GM18519 (cell line): Measurements from ENCODE around the gene HBM.
"Not testable (repeated sequence)": the region's sequence is repeated elsewhere in the genome, so short reads cannot be mapped to it uniquely, and the experiment has no call there.

Experiments used
- ATAC-seq: cut with Tn5 transposase; IDR thresholded peaks from one replicate; pipeline ENCODE4 v1.9.1; 2021; ENCODE audit warnings: mild to moderate bottlenecking, moderate library complexity; ENCODE audit not compliant: unreplicated experiment, low FRiP score

The HBM gene

DNA sequence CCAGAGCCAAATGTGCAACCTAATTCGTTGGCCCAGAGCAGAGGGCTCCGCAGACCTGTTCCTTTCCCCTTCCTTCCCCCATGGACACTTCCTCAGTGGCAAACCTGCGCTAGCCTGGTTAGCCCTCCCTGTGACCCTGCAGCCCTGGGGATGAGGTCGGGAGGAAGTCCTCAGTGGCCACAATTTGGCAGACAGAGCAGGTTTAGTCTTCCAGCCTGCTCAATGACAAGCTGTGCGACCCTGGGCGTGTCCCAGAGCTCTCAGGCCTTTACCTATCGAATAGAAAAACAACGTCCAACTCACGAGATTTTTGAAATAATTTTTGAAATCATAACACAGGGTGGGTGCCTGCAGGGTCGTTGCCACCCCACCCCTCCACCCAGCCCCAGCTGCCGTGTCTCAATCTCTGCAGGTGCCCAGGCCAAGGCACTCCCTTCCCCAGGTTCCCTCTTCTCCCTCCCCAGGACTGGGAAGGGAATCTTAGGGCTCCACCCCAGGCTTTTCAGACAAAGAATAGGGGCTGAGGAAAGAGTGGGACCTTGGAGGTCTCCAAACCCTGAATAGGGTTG, 1.4 kb downstream of the HBM start:
- no peak for ATAC-seq

DNA sequence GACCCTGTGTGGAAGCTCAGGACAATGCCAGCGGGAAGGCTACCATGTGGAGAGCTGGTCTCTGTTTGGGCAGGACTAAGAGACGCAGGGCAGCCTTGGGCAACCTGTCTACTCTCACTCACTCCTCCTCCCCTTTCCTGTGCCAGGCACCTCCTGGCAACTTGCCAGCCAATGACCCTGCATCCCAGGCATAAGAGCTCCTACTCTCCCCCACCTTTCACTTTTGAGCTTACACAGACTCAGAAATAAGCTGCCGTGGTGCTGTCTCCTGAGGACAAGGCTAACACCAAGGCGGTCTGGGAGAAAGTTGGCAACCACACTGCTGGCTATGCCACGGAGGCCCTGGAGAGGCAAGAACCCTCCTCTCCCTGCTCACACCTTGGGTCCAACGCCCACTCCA, 2.6 kb downstream of the HBM start:
- ATAC-seq = no peak

DNA sequence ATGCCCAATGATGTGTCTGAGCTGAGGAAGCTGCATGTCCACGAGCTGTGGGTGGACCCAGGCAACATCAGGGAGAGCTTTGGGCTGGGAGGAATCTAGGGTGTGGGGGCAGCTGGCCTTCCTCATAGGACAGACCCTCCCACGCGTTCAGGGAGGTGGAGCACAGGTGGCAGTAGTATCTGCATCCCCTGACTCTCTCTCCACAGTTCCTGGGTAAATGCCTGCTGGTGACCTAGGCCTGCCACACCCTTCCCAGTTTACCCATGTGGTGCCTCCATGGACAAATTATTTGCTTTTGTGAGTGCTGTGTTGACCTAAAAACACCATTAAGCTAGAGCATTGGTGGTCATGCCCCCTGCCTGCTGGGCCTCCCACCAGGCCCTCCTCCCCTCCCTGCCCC, 3.2 kb downstream of the HBM start:
- ATAC-seq = no peak

DNA sequence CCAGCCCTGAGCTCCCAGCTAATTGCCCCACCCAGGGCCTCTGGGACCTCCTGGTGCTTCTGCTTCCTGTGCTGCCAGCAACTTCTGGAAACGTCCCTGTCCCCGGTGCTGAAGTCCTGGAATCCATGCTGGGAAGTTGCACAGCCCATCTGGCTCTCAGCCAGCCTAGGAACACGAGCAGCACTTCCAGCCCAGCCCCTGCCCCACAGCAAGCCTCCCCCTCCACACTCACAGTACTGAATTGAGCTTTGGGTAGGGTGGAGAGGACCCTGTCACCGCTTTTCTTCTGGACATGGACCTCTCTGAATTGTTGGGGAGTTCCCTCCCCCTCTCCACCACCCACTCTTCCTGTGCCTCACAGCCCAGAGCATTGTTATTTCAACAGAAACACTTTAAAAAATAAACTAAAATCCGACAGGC, 4.3 kb downstream of the HBM start:
- ATAC-seq = not testable (repeated sequence)

DNA sequence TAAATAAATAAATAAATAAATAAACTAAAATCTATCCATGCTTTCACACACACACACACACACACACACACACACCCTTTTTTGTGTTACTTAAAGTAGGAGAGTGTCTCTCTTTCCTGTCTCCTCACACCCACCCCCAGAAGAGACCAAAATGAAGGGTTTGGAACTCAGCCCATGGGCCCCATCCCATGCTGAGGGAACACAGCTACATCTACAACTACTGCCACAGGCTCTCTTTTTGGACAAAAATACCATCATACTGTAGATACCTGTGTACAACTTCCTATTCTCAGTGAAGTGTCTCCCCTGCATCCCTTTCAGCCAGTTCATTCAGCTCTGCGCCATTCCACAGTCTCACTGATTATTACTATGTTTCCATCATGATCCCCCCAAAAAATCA, 5.0 kb downstream of the HBM start:
- ATAC-seq = no peak

DNA sequence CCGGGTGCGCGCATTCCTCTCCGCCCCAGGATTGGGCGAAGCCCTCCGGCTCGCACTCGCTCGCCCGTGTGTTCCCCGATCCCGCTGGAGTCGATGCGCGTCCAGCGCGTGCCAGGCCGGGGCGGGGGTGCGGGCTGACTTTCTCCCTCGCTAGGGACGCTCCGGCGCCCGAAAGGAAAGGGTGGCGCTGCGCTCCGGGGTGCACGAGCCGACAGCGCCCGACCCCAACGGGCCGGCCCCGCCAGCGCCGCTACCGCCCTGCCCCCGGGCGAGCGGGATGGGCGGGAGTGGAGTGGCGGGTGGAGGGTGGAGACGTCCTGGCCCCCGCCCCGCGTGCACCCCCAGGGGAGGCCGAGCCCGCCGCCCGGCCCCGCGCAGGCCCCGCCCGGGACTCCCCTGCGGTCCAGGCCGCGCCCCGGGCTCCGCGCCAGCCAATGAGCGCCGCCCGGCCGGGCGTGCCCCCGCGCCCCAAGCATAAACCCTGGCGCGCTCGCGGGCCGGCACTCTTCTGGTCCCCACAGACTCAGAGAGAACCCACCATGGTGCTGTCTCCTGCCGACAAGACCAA, 6.7 kb downstream of the HBM start, which contains the start of gene HBA2:
HBA2 (plus strand) TSS at position 503 of the 568 bp plus-strand sequence; CDS start at position 540, 37 bp downstream.
- not testable (repeated sequence) for ATAC-seq

DNA sequence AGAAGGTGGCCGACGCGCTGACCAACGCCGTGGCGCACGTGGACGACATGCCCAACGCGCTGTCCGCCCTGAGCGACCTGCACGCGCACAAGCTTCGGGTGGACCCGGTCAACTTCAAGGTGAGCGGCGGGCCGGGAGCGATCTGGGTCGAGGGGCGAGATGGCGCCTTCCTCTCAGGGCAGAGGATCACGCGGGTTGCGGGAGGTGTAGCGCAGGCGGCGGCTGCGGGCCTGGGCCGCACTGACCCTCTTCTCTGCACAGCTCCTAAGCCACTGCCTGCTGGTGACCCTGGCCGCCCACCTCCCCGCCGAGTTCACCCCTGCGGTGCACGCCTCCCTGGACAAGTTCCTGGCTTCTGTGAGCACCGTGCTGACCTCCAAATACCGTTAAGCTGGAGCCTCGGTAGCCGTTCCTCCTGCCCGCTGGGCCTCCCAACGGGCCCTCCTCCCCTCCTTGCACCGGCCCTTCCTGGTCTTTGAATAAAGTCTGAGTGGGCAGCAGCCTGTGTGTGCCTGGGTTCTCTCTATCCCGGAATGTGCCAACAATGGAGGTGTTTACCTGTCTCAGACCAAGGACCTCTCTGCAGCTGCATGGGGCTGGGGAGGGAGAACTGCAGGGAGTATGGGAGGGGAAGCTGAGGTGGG, 7.6 kb downstream of the HBM start:
- ATAC-seq = not testable (repeated sequence)

DNA sequence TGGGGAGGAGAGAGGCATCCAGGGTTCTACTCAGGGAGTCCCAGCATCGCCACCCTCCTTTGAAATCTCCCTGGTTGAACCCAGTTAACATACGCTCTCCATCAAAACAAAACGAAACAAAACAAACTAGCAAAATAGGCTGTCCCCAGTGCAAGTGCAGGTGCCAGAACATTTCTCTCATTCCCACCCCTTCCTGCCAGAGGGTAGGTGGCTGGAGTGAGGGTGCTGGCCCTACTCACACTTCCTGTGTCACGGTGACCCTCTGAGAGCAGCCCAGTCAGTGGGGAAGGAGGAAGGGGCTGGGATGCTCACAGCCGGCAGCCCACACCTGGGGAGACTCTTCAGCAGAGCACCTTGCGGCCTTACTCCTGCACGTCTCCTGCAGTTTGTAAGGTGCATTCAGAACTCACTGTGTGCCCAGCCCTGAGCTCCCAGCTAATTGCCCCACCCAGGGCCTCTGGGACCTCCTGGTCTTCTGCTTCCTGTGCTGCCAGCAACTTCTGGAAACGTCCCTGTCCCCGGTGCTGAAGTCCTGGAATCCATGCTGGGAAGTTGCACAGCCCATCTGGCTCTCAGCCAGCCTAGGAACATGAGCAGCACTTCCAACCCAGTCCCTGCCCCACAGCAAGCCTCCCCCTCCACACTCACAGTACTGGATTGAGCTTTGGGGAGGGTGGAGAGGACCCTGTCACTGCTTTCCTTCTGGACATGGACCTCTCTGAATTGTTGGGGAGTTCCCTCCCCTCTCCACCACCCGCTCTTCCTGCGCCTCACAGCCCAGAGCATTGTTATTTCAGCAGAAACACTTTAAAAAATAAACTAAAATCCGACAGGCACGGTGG, 8.4 kb downstream of the HBM start:
- ATAC-seq = not testable (repeated sequence)

DNA sequence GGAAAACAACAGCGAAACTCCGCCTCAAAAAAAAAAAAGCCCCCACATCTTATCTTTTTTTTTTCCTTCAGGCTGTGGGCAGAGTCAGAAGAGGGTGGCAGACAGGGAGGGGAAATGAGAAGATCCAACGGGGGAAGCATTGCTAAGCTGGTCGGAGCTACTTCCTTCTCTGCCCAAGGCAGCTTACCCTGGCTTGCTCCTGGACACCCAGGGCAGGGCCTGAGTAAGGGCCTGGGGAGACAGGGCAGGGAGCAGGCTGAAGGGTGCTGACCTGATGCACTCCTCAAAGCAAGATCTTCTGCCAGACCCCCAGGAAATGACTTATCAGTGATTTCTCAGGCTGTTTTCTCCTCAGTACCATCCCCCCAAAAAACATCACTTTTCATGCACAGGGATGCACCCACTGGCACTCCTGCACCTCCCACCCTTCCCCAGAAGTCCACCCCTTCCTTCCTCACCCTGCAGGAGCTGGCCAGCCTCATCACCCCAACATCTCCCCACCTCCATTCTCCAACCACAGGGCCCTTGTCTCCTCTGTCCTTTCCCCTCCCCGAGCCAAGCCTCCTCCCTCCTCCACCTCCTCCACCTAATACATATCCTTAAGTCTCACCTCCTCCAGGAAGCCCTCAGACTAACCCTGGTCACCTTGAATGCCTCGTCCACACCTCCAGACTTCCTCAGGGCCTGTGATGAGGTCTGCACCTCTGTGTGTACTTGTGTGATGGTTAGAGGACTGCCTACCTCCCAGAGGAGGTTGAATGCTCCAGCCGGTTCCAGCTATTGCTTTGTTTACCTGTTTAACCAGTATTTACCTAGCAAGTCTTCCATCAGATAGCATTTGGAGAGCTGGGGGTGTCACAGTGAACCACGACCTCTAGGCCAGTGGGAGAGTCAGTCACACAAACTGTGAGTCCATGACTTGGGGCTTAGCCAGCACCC, 9.5 kb downstream of the HBM start:
- ATAC-seq = no peak

DNA sequence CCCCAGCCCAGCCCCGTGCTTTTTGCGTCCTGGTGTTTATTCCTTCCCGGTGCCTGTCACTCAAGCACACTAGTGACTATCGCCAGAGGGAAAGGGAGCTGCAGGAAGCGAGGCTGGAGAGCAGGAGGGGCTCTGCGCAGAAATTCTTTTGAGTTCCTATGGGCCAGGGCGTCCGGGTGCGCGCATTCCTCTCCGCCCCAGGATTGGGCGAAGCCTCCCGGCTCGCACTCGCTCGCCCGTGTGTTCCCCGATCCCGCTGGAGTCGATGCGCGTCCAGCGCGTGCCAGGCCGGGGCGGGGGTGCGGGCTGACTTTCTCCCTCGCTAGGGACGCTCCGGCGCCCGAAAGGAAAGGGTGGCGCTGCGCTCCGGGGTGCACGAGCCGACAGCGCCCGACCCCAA, 10.2 kb downstream of the HBM start:
- not testable (repeated sequence) for ATAC-seq

DNA sequence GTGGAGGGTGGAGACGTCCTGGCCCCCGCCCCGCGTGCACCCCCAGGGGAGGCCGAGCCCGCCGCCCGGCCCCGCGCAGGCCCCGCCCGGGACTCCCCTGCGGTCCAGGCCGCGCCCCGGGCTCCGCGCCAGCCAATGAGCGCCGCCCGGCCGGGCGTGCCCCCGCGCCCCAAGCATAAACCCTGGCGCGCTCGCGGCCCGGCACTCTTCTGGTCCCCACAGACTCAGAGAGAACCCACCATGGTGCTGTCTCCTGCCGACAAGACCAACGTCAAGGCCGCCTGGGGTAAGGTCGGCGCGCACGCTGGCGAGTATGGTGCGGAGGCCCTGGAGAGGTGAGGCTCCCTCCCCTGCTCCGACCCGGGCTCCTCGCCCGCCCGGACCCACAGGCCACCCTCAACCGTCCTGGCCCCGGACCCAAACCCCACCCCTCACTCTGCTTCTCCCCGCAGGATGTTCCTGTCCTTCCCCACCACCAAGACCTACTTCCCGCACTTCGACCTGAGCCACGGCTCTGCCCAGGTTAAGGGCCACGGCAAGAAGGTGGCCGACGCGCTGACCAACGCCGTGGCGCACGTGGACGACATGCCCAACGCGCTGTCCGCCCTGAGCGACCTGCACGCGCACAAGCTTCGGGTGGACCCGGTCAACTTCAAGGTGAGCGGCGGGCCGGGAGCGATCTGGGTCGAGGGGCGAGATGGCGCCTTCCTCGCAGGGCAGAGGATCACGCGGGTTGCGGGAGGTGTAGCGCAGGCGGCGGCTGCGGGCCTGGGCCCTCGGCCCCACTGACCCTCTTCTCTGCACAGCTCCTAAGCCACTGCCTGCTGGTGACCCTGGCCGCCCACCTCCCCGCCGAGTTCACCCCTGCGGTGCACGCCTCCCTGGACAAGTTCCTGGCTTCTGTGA, 11.0 kb downstream of the HBM start, which contains the start of gene HBA1:
HBA1 (plus strand) TSS at position 204 of the 906 bp plus-strand sequence; CDS start at position 241, 37 bp downstream.
- ATAC-seq = not testable (repeated sequence)

DNA sequence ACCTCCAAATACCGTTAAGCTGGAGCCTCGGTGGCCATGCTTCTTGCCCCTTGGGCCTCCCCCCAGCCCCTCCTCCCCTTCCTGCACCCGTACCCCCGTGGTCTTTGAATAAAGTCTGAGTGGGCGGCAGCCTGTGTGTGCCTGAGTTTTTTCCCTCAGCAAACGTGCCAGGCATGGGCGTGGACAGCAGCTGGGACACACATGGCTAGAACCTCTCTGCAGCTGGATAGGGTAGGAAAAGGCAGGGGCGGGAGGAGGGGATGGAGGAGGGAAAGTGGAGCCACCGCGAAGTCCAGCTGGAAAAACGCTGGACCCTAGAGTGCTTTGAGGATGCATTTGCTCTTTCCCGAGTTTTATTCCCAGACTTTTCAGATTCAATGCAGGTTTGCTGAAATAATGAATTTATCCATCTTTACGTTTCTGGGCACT, 11.6 kb downstream of the HBM start:
- ATAC-seq = no peak

DNA sequence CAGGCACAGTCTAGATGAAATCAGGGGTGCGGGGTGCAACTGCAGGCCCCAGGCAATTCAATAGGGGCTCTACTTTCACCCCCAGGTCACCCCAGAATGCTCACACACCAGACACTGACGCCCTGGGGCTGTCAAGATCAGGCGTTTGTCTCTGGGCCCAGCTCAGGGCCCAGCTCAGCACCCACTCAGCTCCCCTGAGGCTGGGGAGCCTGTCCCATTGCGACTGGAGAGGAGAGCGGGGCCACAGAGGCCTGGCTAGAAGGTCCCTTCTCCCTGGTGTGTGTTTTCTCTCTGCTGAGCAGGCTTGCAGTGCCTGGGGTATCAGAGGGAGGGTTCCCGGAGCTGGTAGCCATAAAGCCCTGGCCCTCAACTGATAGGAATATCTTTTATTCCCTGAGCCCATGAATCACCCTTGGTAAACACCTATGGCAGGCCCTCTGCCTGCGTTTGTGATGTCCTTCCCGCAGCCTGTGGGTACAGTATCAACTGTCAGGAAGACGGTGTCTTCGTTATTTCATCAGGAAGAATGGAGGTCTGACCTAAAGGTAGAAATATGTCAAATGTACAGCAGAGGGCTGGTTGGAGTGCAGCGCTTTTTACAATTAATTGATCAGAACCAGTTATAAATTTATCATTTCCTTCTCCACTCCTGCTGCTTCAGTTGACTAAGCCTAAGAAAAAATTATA, 12.3 kb downstream of the HBM start:
- no peak for ATAC-seq

DNA sequence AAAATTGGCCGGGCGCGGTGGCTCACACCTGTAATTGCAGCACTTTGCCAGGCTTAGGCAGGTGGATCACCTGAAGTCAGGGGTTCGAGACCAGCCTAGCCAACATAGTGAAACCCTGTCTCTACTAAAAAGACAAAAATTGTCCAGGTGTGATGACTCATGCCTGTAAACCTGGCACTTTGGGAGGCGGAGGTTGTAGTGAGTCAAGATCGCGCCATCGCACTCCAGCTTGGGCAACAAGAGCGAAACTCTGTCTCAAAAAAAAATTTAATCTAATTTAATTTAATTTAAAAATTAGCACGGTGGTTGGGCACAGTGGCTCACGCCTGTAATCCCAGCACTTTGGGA, 12.9 kb downstream of the HBM start:
- no peak for ATAC-seq

DNA sequence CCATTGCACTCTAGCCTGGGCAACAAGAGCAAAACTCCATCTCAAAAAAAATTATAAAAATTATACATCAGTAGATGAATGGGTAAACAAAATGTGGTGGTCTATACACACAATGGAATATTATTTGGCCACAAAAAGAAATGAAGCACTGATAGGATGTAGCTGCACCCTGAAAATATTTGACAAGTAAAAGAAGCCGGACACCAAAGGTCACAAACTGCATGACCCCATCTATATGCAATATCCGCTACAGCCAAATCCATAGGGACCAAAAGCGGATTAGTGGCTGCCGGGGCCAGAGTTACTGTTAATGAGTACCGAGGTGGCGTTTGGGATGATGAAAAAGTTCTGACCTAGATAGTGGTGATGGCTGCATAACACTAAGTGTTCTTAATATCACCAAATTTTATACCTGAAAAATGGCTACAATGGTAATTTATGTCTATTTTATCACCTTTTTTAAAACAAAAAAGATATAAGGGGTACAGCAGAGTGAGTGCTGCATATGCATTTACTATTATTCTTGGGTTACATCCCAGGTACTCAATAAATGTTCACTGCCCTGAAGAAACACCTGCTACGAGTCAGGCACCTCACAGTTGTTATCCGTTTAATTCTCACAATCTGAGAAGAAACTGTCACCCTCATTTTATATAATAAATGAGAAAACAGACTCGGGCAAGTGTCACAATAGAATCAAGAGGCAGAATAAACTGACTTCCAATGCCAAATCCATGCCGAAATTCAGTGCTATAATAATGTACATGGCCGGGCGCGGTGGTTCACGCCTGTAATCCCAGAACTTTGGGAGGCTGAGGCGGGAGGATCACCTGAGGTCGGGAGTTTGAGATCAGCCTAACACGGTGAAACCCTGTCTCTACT, 13.7 kb downstream of the HBM start:
- ATAC-seq = no peak

DNA sequence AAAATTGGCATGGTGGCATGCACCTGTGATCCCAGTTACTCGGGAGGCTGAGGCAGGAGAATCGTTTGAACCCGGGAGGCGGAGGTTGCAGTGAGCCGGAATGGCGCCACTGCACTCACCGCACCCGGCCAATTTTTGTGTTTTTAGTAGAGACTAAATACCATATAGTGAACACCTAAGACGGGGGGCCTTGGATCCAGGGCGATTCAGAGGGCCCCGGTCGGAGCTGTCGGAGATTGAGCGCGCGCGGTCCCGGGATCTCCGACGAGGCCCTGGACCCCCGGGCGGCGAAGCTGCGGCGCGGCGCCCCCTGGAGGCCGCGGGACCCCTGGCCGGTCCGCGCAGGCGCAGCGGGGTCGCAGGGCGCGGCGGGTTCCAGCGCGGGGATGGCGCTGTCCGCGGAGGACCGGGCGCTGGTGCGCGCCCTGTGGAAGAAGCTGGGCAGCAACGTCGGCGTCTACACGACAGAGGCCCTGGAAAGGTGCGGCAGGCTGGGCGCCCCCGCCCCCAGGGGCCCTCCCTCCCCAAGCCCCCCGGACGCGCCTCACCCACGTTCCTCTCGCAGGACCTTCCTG, 14.4 kb downstream of the HBM start, which contains the start of gene HBQ1:
HBQ1 (plus strand) TSS at position 359 of the 575 bp plus-strand sequence; CDS start at position 387, 28 bp downstream.
- ATAC-seq = no peak
